Activated CD4-positive, CD25-positive, alpha-beta regulatory T cell treated with anti-CD3 and anti-CD28 coated beads, Interleukin-2, amount 50 U/mL, for 24 hours (primary cell): ENCODE results near the gene GPR183.

Experiments used
- ATAC-seq, 2 donors: fragments of 150-1000 bp; cut with Tn5 transposase; one replicate each; pipeline ENCODE4 v1.10.0; 2021; ENCODE audit warnings: mild to moderate bottlenecking in 1 of 2, moderate library complexity in 1 of 2

GPR183 gene

DNA sequence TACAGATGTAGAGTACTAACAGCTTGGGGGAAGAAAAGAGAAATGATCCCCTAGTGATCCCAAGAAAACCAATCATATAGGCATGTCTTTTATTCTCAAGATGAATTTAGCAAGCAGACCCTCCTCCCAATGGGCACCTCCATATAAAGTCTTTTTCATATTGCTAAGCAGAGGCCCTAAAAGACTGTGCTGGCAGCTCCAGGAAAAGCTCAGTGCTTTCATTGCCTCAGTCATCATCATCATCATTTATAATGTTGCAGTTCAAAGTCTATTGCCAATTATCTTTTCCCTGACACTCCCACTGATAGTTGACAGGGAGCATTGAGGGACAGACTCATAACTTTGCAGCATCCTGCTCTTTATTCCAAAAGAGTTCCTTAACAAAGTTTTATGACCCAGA, 13.0 kb downstream of the GPR183 start:
- ATAC-seq = no peak

DNA sequence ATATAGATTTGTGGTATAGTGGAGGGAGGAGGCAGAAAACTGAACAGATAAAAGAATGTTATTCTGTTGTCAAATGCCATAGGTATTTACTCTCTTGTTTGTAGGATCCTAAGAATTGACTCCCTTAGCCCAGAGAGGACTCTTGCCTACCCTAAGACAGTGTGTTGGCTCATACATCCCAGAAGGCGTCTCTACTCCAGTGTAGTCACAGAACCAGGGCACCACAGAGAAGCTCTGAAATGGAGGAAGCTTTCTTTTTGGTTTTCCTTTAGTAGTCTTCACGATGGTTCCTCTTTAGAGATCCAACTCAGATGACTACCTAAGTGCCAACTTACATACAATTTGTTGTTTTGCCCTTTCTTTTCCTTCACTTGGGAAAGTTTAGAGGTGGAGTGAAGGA, 14.0 kb downstream of the GPR183 start:
- no peak for ATAC-seq

DNA sequence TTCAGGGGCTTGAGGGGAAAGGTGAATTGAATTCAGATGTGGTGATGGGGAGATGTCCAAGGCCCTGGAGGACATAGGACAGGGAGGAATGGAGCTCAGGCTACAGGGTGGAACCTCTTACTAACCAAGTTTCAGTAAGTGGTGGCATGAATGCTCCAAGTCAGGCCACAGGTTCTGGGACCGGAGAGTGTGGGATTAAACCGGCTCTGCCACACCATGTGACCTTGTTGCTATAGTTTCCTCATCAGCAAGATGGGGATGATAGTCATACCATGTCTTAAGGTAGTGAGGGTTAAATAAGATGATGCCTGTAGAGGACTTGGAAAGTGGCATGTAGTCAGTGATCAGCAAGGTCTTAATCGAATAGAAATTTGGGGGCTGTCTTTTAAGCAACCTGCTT, 16.3 kb downstream of the GPR183 start:
- ATAC-seq = peak in 1 of 2 donors; percentile 20

DNA sequence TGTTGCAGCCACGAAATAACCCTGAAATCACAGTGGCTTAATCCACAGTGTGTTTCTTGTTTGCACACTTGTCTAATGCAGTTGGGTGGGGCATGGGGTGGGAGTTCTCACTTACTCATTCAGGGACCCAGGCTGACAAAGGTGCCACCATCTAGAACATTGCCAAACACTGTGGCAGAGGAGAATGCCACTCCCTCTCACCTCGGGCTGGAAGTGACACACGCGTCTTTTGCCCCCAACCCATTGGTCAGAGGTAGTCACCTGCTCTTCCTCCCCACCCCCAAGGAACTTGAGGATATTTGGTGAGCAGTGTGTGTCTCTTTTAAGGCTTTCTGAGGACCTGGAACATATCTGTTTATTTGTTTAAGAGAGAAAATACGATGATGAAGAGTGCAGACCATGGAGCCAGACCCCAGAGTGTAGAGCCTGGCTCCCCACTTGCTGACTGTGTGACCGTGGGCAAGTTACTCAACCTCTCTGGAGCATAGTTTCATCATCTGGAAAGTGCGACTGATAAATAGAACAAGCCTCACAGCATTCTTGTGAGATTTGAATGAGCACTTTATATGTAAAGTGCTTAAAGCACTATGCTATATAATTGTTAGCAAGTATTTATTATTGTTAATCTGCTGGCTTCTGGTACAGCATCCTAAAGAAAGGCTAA, 17.4 kb downstream of the GPR183 start:
- ATAC-seq = peak; percentile 51 to 63

DNA sequence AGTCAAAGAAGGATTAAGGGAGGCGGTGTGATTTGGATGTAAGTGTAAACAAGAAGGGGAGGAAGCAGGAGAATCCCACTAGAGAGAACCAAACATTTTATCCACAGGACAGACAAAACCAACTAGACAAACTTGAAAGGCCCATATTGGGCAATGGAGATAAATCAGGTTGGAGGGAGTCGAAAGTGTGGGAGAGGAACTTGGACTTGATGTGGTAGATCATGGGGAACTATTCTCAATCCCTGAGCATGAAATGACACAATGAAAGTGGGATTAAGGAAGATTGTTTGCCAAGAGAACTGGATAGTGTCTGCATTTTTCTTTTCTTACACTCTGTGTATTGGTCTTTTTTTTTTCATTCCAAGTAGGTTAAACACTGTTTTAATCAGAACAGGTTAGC, 17.9 kb downstream of the GPR183 start:
- no peak for ATAC-seq

DNA sequence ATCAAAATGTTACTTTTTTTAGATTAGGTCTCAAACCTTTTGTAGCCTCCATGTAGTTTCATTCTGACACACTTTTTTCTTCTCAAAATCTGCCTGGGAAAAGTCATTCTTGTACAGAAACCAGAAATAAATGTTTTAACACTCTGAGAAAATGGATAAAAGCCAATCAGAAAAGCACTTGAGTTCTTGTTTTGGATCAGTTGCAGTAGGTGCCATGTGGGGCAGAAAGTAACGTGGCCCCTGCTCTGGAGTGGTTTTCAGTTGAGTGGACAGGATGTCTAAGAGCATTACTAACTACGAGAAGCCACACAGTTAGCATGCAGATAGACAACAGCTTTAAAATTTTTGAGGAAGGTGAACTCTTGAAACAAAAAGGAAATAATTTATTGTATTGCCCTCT, 19.1 kb downstream of the GPR183 start:
- ATAC-seq = peak; percentile 78 to 85

DNA sequence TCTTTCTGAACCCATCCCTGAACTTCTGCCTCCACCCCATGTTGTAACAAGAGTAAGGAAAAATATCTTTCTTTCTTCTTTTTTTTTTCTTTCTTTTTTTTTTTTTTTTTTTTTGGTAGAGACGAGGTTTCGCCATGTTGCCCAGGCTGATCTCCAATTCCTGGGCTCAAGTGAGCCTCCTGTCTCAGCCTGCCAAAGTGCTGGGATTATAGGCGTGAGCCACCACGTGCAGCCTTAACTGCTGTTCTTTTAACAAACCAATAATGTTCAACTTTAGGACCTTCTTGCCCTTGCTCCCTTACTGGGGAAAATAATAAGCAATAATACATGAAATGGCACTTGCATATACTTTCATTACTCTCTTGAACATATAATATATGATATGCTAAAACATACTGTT, 19.6 kb downstream of the GPR183 start:
- ATAC-seq = no peak

DNA sequence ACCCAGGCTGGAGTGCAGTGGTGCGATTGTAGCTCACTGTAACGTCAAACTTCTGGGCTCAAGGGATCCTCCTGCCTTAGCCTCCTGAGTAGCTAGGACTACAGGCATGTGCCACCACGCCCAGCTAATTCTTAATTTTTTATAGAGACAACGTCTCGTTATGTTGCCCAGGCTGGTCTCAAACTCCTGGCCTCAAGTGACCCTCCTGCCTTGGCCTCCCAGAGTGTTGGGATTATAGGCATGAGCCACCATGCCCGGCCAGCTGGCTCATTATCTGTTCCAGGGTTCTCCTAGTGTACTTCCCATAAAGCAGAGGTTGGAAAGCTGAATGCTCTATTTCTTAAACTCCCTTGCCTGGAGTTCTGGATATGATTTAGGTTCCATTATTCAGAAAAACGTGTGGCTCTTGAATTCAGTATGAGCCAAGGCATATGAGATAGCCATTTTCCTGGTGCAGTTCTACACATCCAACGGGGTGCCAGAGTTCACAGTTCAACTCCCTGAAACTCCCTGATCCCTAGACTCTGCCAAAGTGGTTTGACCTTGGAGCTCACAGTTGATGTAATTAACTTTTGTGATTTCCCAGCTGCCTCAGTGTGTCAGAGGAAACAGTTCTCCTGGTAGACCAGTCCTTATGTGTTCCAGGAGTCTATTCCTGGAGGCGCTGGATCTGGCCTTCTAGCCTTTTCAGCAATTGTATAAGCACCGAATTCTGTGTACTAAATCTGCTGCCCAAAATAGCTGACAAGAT, 21.6 kb downstream of the GPR183 start:
- no peak for ATAC-seq

DNA sequence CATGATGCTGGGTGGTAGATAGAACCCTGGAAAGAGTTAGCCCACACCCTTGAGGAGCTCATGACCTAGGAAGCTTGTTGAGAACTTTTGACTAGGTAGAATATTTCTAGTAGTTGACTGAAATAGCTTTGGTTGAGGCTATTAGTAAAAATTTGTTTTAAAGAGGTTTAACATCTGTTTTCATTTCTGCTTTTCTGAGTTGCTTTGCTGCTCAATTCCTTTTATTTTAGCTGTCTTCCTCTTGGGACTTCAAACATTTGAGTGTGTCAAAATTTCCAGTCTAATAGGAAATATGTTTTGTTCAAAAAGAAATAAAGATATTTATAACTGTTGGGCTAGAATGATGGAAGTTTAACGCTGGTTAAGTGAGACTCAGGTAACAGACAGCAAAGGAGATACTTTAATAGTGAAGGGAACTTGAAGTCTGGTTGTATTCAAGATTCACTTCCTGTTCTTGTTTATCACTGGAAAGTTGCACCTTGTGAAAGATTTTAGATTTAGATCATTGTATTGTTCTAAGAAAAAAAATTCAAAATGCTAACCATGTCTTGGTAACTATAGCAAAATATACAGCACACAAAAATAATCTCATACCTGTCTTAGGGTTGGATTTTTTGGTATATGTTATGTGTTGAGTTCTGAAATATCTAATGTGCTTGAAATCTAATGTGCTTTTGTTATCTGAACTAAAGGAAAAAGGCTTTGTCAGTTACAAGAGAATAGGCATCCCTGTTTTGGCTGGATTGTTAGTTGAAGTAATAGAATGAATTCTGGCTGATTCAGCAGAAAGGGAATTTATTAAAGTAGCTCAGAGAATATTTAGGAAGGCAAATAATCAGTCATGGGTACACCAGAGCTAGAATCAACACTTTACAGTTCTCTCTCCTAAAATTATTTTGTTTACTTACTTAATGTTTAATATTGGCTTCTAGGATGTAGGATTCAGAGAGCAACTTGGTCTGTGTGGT, 24.7 kb downstream of the GPR183 start:
- ATAC-seq = no peak

DNA sequence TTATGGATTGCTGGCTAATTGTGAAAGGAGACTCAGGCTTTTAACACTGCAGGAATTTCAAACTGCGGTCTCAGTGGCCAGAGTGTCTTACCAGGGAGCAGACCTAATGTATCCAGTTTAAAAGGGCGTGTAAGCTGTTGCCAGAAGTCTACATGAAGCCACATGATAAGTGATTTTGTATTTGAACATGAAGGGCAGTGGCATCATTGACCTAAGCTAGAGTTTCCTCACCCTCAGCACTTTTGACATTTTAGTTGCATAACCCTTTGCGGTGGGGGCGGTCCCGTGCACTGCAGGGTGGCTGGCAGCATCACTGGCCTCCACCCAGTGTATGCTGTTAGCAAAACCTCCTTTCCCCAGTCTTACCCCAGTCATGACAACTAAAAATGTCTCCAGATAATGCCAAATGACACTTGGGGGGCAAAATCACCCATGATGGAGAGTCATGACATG, 25.4 kb downstream of the GPR183 start:
- peak; percentile 76 to 82 for ATAC-seq

DNA sequence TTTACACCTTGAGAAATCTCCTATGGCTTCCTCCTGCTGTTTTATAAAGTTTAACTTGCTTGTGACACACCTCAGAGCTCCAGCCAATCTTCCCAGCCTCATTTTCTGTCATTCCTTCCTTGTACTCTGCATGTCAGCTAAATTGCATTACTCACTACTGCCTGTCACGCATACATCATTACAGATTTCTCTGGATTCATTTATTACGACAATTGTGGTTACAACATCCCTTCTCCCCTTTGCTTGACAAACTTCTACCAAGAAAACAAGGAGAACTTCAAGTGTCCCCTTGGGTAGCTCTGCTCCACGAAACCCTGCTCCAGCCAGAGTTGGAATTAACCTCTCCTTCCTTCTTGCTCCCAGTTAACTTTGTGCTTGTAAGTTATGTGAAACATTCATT, 27.0 kb downstream of the GPR183 start:
- no peak for ATAC-seq

DNA sequence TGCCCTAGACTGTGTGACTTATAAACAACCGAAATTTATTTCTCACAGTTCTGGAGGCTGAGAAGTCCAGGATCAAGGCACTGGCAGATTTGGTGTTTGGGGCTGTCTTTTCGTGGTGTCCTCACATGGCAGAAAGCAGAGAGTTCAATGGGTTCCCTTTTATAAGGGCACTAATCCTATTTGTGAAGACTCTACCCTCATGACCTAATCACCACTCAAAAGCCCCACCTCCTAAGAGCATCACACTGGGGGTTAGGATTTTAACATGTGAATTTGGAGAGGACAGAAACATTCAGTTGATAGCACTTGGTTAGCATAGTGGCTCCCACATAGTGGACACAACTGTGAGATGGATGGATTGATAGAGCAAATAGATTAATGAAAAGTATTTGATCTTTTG, 27.6 kb downstream of the GPR183 start:
- no peak for ATAC-seq

DNA sequence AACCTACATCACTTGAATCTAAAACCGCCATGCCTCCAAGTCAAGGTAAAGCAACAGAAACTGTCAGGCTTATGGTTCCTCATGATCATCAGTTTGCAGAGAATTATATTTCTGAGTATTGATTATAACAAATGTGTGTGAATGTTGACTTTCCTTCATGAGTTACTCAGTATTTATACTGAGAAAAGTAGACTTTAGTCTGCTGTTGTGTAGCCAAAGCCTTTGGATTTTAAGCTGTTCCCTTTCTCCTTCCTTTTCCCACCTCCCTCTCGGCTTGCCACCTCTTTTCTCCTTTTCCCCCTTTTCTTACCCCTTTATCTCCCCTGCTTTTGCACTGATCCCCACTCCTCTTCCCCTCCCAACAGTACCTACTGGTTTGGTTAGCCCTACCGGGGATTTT, 28.4 kb downstream of the GPR183 start:
- no peak for ATAC-seq

DNA sequence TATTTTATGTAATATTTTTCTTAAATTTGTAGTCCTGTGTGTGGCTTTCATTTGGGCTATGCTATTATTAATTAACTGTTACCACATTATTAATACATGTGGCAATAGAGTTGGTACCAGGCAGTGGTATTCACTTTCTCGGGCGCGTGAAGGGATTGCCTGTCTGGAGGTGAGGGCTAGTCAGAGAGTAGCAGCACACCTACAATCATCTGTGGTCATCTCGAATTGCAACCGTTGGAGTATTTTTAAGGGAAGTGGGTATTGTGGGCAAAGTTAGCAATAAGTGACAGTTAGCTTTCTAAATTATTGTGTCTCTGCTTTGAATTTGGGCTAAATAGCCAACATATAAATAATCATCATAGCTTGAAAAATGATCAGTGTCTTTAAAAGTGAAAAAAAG, 29.0 kb downstream of the GPR183 start:
- no peak for ATAC-seq

DNA sequence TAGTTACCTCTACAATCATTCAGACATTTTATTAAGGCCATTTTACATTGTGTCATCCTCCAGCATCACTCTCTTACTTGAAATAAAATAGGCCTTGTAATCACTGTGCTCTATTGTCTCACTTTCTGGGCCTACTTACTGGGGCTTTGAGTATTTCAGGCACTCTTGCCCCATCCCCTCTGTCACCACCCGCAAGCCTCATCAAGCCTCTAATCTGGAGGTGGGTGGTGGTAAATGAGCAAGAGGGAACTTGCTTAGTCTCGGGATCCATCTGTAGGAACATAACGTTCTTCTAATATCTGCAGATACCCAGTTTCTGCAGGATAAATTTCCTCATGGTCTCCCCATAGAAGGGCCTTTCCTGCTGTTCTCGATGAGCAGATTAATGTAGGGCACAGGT, 29.6 kb downstream of the GPR183 start:
- ATAC-seq = no peak

DNA sequence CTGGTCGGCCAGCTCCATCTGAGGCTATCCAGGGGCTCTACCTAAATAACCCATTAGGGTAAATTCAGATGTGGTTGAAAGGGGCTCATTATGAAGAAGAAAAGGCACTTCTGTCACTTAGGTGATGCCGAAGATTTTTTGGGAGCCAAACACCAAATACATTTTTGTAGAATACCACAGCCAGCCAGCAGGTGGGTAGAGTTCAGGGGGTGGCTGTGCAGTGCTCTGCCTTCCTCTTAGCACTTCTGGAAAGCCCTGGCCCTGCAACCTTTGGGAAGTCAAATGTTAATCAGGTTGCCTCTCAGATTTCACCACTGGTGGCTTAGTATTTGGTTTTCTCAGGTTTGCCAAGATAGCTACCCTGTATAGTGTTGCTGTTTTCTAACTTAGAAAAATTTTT, 30.5 kb downstream of the GPR183 start:
- no peak for ATAC-seq

DNA sequence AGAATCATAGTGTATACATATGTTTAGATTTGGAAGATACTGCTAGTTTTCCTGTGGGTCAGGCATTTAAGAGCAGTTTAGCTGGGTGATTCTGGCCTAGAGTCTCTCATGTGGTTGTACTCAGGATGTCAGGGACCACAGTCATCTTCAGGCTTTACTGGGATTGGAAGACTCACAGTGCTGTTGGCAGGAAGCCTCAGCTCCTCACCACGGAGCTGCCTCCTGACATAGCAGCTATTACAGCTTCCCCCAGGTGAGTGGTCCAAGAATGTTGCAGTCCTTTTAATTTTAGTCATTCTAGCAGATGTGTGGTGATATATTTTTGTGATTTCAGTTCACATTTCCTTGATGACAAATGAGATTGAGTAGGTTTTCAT, 32.1 kb downstream of the GPR183 start:
- ATAC-seq = peak; percentile 72 to 77

DNA sequence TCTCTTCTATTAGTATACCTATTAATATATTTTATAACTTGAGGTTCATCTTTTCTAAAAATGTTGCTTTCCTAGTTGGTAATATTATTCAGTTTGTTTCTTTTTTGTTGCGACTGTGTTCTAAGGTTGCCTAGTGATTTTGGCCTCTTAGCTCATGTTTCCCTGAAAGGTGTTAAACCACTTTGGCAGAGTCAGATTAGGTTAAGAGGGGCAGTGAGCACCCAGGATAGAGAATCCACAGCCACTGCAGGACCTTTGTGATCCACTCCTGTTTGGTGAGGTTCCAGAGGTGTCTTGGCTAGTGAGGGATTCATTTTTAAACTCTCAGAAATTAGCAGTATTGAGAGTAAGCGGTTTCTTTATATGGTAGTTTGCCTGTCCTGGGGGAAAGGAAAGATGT, 34.1 kb downstream of the GPR183 start:
- ATAC-seq = no peak

DNA sequence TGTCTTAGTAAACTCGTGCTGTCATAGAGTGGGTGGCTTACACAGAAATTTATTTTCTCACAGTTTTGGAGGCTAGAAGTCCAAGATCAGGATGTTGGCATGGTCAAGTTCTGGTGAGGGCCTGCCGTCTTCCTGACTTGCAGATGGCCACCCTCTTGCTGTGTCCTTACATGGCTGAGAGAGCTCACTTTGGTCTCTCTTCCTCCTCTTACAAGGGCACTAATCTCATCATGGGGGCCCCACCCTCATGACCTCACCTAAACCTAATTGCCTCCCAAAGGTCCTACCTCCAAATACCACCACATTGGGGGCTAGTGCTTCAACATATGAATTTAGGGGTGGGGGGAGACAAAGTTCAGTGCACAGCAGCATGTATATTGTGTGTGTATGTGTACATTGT, 34.7 kb downstream of the GPR183 start:
- no peak for ATAC-seq

DNA sequence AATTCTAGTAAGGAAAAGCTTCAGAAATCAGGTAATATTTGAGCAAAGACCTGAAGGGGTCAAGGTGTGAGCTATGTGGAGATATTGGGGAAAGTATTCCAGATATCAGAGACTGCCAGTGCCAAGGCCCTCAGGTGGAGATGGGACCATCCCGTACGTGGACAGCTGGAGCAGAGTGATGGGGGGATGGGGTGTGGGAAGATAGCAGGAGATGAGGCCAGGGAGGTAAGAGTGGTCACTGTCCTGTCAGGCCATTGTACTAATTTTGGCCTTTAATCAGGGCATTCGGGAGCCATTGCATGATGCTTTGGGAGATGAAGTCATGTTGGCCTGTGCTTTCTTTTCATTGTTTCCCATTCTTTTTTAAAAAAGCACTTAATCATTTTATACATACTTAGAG, 36.0 kb downstream of the GPR183 start:
- no peak for ATAC-seq

DNA sequence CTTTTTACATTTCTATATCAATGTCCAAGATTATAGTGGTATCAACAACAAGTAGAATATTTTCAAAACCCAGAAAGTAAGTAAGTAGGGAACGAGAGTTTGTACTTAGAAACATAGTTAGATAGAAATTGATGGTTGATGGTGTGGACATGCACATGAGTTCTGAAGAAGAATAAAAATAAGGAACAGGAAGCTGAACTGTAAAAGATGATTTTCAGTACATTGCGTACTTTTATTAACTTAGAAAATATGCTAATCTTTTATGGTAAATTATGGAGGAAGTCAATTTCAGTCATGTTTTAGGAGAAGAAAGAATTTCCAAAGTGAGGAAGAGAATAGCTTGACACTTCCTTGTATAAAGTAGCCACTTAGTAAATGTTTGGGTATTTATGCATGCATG, 36.7 kb downstream of the GPR183 start:
- no peak for ATAC-seq

DNA sequence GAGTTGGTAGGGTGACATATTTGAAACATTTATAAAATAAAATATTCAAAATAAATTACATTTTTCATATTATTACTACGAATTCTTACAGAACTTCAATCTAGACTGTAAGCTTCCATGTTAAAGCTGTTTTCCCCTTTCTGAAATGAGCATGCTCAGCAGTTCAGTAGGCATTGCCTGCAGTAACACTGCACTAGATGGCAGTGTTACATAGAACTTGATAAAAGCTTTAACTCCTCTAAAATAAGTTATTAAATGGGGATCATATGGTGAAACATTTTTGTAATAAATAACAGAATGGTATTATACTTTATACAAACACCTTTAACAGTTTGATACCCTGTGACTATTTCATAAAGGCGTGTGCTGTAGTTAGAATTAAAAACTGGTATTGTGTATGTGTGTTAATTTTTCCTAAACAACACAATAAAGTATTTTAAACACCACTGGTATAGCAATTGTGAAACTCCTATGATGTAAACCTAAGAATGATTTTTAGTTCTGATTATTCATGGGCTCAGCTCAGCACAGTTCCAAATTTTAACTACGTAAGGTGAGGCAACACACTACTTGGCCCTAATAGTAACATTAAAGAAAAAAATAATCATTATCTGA, 37.5 kb downstream of the GPR183 start:
- peak; percentile 77 to 78 for ATAC-seq

DNA sequence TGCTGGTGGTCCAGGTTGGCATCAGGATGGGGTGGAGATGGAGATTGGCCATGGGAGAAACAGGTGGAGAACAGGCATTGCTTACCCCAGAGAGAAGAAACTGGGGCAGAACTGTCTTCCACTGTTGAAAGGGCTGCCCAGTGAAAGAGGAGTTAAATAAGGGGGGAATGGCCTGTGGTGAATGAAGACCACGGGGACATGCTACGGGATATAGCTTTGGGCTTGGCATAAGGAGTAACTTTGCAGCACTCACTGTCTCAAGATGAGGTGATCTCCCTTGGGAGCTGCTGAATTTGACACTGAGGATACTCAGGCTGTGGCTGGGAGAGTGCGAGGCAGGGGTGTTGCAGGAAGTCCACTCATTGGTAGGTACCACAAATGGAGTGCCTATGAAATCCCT, 38.4 kb downstream of the GPR183 start:
- no peak for ATAC-seq
